IMR-90 (cell line): ENCODE measurements around the gene OR52E6. TPM values are rescaled to one million over a fixed set of nuclear protein-coding genes. Genes with fewer than 3 reads are reported as not detected.

ENCODE experiments used
- ATAC-seq: fragments of 200-7000 bp; cut with Tn5 transposase; 2 replicates; pipeline ENCODE4 v1.9.1; 2020; ENCODE audit warnings: low read depth, mild to moderate bottlenecking, moderate library complexity
- BruUV-seq: library from RNA; stranded (reverse); fragments of 400-500 nt; replicated peaks from 2 replicates; lab custom pipeline; 2021; lab: Mats Ljungman, UMichigan
- CTCF ChIA-PET: fragments of 300-600 bp; formaldehyde crosslinking; extraction: SDS; loops from one replicate; lab custom pipeline; 2021; ENCODE audit warnings: antibody characterized with exemption; lab: Yijun Ruan, JAX
- POLR2A ChIA-PET: fragments of 300-600 bp; sonication (Branson Sonifier 250); formaldehyde crosslinking; loops from one replicate; lab custom pipeline; 2022; ENCODE audit warnings: antibody characterized with exemption; ENCODE audit not compliant: unreplicated experiment; lab: Charles Lee
- DNase-seq: peaks from one replicate; pipeline ENCODE4 v3.0.0; 2013
- H2AFZ ChIP-seq: replicated peaks from 2 replicates; pipeline ENCODE3; 2013; ENCODE audit warnings: low read length, mild to moderate bottlenecking; ENCODE audit not compliant: poor library complexity
- H2AK5ac ChIP-seq: 2 replicates; pipeline ENCODE4 v1.6.1; 2013; ENCODE audit warnings: low read depth, low read length, inconsistent platforms
- H2AK9ac ChIP-seq: replicated peaks from 2 replicates; pipeline ENCODE3; 2013; ENCODE audit warnings: mild to moderate bottlenecking, low read depth, low read length, moderate library complexity; ENCODE audit not compliant: poor library complexity
- H2BK120ac ChIP-seq: 2 replicates; pipeline ENCODE4 v1.6.1; 2013; ENCODE audit warnings: low read depth, low read length, inconsistent platforms
- H2BK15ac ChIP-seq: 3 replicates; pipeline ENCODE4 v1.6.1; 2013; ENCODE audit warnings: low read depth, low read length, inconsistent platforms
- H2BK20ac ChIP-seq: 2 replicates; pipeline ENCODE4 v1.6.1; 2013; ENCODE audit warnings: low read depth, mild to moderate bottlenecking, inconsistent platforms, low read length, moderate library complexity
- H2BK5ac ChIP-seq: 2 replicates; pipeline ENCODE4 v1.6.1; 2013; ENCODE audit warnings: mild to moderate bottlenecking, low read depth, low read length, inconsistent platforms; ENCODE audit not compliant: poor library complexity, severe bottlenecking
- H3K14ac ChIP-seq: replicated peaks from 2 replicates; pipeline ENCODE4 v1.6.1; 2013; ENCODE audit warnings: low read depth, low read length, inconsistent platforms
- H3K18ac ChIP-seq: 2 replicates; pipeline ENCODE4 v1.6.1; 2013; ENCODE audit warnings: low read depth, low read length, control low read depth
- H3K23ac ChIP-seq: 2 replicates; pipeline ENCODE4 v1.6.1; 2013; ENCODE audit warnings: low read depth, low read length, inconsistent platforms
- H3K27ac ChIP-seq: 2 replicates; pipeline ENCODE4 v1.5.1; 2013; ENCODE audit warnings: mild to moderate bottlenecking, control low read depth, low read length; ENCODE audit not compliant: insufficient read depth
- H3K27me3 ChIP-seq: 2 replicates; pipeline ENCODE4 v1.6.1; 2013; ENCODE audit warnings: low read length; ENCODE audit not compliant: control insufficient read depth, insufficient read depth
- H3K36me3 ChIP-seq: 2 replicates; pipeline ENCODE4 v1.6.1; 2013; ENCODE audit warnings: low read length, mixed read lengths; ENCODE audit not compliant: control insufficient read depth, insufficient read depth
- H3K4ac ChIP-seq: 2 replicates; pipeline ENCODE4 v1.6.1; 2013; ENCODE audit warnings: low read depth, low read length, inconsistent platforms
- H3K4me1 ChIP-seq: 2 replicates; pipeline ENCODE4 v1.6.1; 2013; ENCODE audit warnings: low read length, mixed read lengths; ENCODE audit not compliant: control insufficient read depth, insufficient read depth
- H3K4me2 ChIP-seq: 2 replicates; pipeline ENCODE4 v1.6.1; 2013; ENCODE audit warnings: low read depth, mild to moderate bottlenecking, control low read depth, low read length, moderate library complexity
- H3K4me3 ChIP-seq: 2 replicates; pipeline ENCODE4 v1.5.1; 2013; ENCODE audit warnings: low read depth, mild to moderate bottlenecking, control low read depth, low read length, moderate library complexity; ENCODE audit not compliant: insufficient read depth
- H3K56ac ChIP-seq: 2 replicates; pipeline ENCODE4 v1.6.1; 2013; ENCODE audit warnings: low read length, inconsistent platforms; ENCODE audit not compliant: insufficient read depth; ENCODE audit errors: extremely low read depth
- H3K79me1 ChIP-seq, 2 experiments: 2 replicates each; pipeline ENCODE4 v1.6.1; 2013; ENCODE audit warnings: low read length in 2 of 2, inconsistent platforms in 1 of 2, low read depth in 1 of 2
- H3K9ac ChIP-seq: 2 replicates; pipeline ENCODE4 v1.6.1; 2013; ENCODE audit warnings: low read depth, low read length, control low read depth
- H3K9me1 ChIP-seq: 2 replicates; pipeline ENCODE4 v1.6.1; 2013; ENCODE audit warnings: low read length, inconsistent platforms; ENCODE audit not compliant: insufficient read depth
- H3K9me3 ChIP-seq: 2 replicates; pipeline ENCODE4 v1.6.1; 2013; ENCODE audit warnings: low read length; ENCODE audit not compliant: control insufficient read depth, insufficient read depth
- H4K20me1 ChIP-seq: 2 replicates; pipeline ENCODE4 v1.6.1; 2013; ENCODE audit warnings: low read length, inconsistent platforms; ENCODE audit not compliant: insufficient read depth
- H4K5ac ChIP-seq: 2 replicates; pipeline ENCODE4 v1.6.1; 2013; ENCODE audit warnings: mild to moderate bottlenecking, low read depth, low read length, control low read depth
- H4K8ac ChIP-seq, 2 experiments: 2 replicates each; pipeline ENCODE4 v1.6.1; 2013; ENCODE audit warnings: low read depth in 2 of 2, low read length in 2 of 2, control low read depth in 1 of 2, inconsistent platforms in 1 of 2
- H4K91ac ChIP-seq: 2 replicates; pipeline ENCODE4 v1.6.1; 2013; ENCODE audit warnings: low read depth, low read length, inconsistent platforms; ENCODE audit not compliant: insufficient read depth
- CEBPB ChIP-seq: IDR thresholded peaks from 2 replicates; pipeline ENCODE4 v1.6.1; 2012; ENCODE audit warnings: low read depth, low read length, improper control_type of control experiment
- CHD1 ChIP-seq: IDR thresholded peaks from 2 replicates; pipeline ENCODE4 v1.6.1; 2012; ENCODE audit warnings: low read depth, low read length, improper control_type of control experiment
- MAFK ChIP-seq: IDR thresholded peaks from 2 replicates; pipeline ENCODE4 v1.6.1; 2012; ENCODE audit warnings: low read depth, low read length, improper control_type of control experiment
- MXI1 ChIP-seq: IDR thresholded peaks from 2 replicates; pipeline ENCODE4 v1.6.1; 2012; ENCODE audit warnings: low read depth, mild to moderate bottlenecking, low read length, moderate library complexity, borderline replicate concordance
- NFE2L2 ChIP-seq: fragments of 150-350 bp; IDR thresholded peaks from 2 replicates; pipeline ENCODE4 v1.6.1; 2016; ENCODE audit warnings: low read depth, mild to moderate bottlenecking, low read length
- POLR2A ChIP-seq: IDR thresholded peaks from 2 replicates; pipeline ENCODE4 v1.6.1; 2012; ENCODE audit warnings: mild to moderate bottlenecking, low read depth, low read length
- RAD21 ChIP-seq: IDR thresholded peaks from 2 replicates; pipeline ENCODE4 v1.6.1; 2012; ENCODE audit warnings: low read length, improper control_type of control experiment
- RCOR1 ChIP-seq: IDR thresholded peaks from 2 replicates; pipeline ENCODE4 v1.6.1; 2012; ENCODE audit warnings: mild to moderate bottlenecking, low read length, improper control_type of control experiment; ENCODE audit not compliant: insufficient replicate concordance
- RFX5 ChIP-seq: IDR thresholded peaks from 2 replicates; pipeline ENCODE4 v1.8.0; 2012; ENCODE audit warnings: low read depth, mild to moderate bottlenecking, low read length, moderate library complexity
- SMC3 ChIP-seq: fragments of 150-350 bp; IDR thresholded peaks from 2 replicates; pipeline ENCODE4 v1.6.1; 2016; ENCODE audit warnings: low read depth, mild to moderate bottlenecking, antibody characterized with exemption, low read length, moderate library complexity
- WGBS, 2 experiments: methylation state at CpG; one replicate each; pipeline versions ENCODE4 v1.1.5 to v1.1.7; 2013; ENCODE audit warnings: missing lambda C conversion rate in 2 of 2; ENCODE audit not compliant: insufficient read length in 1 of 2; ENCODE audit errors: extremely low coverage in 2 of 2; 5-methylcytosine and 5-hydroxymethylcytosine counted together
- dilution Hi-C: fragments of 300-500 bp; cut with HindIII; formaldehyde crosslinking; loops from one replicate; pipeline ENCODE4 v1.14.3; 2018; ENCODE audit warnings: low sequenced_read_pairs; ENCODE audit not compliant: unreplicated experiment
- in situ Hi-C: fragments of 300-500 bp; cut with MboI; formaldehyde crosslinking; loops from 3 replicates; pipeline ENCODE4 v1.14.3; 2019; ENCODE audit warnings: low sequenced_read_pairs, inconsistent platforms, mixed read lengths
- intact Hi-C: fragments of 100-400 bp; cut with micrococcal nuclease; formaldehyde crosslinking; loops from 2 replicates; pipeline ENCODE4 v1.10.0; 2022
- polyA plus RNA-seq, 3 experiments: library from polyadenylated mRNA; depleted of rRNA; stranded (reverse); fragments of >200 nt; gene quantifications; 2 replicates each; pipeline ENCODE4 v1.2.3, GENCODE V29; 2012; ENCODE audit warnings: low replicate concordance in 1 of 3
- total RNA-seq: library from RNA; depleted of rRNA; stranded (reverse); fragments of >200 nt; gene quantifications from 2 replicates; pipeline ENCODE4 v1.2.3, GENCODE V29; 2012
- TF ChIP-seq, protein P1 (sequence below): fragments of 150-350 bp; IDR thresholded peaks from 2 replicates; pipeline ENCODE4 v1.6.1; 2017; ENCODE audit warnings: mild to moderate bottlenecking, antibody characterized with exemption, low read length, low read depth
- TF ChIP-seq, protein P2 (sequence below): fragments of 150-350 bp; IDR thresholded peaks from 2 replicates; pipeline ENCODE4 v1.6.1; 2016; ENCODE audit warnings: low read depth, mild to moderate bottlenecking, low read length, moderate library complexity, borderline replicate concordance
- TF ChIP-seq, protein P3 (sequence below): conservative IDR thresholded peaks from 2 replicates; pipeline ENCODE4 v1.5.1; 2012; ENCODE audit warnings: mild to moderate bottlenecking, low read depth, low read length, improper control_type of control experiment

Gene OR52E6
- total and polyA plus RNA-seq, 2 of the 4 experiments (the other 2 are of a cell fraction): not detected

DNA sequence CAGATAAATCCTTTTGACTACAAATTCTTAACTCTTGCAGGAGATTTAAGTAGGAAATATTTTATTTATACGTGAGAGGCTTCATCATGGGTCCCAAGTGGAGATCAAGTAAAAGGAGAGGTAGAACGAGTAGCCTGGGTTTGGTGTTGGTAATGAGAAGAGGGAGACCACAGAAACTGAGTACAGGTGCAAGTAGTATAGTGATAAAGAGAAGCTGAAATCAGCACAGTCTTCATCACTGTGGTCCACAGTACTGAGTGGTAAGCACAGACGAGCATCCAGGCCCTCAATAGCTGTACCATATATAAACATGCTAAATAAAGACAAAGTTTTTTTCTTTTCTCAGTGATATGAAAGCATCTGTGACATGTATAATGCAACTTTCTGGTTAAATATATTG, 45.5 kb upstream of the OR52E6 start:
- Histone ChIP-seq H3K4me2 (no peak overlapping the region), H3K4ac (no peak overlapping the region), H3K9me1 (no peaks in the 10 kb centered on the region), H2BK120ac (no peak overlapping the region), H2AK5ac (no peak overlapping the region), H4K91ac (no peak overlapping the region), H2BK15ac (no peak overlapping the region), H3K4me3 (no peak overlapping the region), H3K23ac (no peak overlapping the region), H3K56ac (no peak overlapping the region), H2AFZ (no peak overlapping the region), H3K27ac (no peak overlapping the region), H3K36me3 (no peaks in the 10 kb centered on the region), H3K79me1 (no peaks in the 10 kb centered on the region), H4K5ac (no peak overlapping the region), H3K27me3 (no peaks in the 10 kb centered on the region), H4K20me1 (no peaks in the 10 kb centered on the region), H3K18ac (no peak overlapping the region), H3K14ac (no peak overlapping the region), H3K9me3 (no peaks in the 10 kb centered on the region), H2BK5ac (no peak overlapping the region), H3K4me1 (no peaks in the 10 kb centered on the region), H3K9ac (no peak overlapping the region), H4K8ac (no peak overlapping the region), H2BK20ac (no peak overlapping the region), H2AK9ac (no peak overlapping the region)
- no peak for TF ChIP-seq MAFK
- TF ChIP-seq RCOR1: no peak
- no peak for TF ChIP-seq CHD1
- TF ChIP-seq RFX5: no peak
- TF ChIP-seq RAD21: no peak
- TF ChIP-seq, protein P1, sequence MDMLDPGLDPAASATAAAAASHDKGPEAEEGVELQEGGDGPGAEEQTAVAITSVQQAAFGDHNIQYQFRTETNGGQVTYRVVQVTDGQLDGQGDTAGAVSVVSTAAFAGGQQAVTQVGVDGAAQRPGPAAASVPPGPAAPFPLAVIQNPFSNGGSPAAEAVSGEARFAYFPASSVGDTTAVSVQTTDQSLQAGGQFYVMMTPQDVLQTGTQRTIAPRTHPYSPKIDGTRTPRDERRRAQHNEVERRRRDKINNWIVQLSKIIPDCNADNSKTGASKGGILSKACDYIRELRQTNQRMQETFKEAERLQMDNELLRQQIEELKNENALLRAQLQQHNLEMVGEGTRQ: no peak
- TF ChIP-seq MXI1: no peak
- TF ChIP-seq SMC3: no peak
- TF ChIP-seq POLR2A: no peak
- TF ChIP-seq CEBPB: no peak
- TF ChIP-seq, protein P2, sequence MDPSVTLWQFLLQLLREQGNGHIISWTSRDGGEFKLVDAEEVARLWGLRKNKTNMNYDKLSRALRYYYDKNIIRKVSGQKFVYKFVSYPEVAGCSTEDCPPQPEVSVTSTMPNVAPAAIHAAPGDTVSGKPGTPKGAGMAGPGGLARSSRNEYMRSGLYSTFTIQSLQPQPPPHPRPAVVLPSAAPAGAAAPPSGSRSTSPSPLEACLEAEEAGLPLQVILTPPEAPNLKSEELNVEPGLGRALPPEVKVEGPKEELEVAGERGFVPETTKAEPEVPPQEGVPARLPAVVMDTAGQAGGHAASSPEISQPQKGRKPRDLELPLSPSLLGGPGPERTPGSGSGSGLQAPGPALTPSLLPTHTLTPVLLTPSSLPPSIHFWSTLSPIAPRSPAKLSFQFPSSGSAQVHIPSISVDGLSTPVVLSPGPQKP: no peak
- no peak for TF ChIP-seq NFE2L2
- TF ChIP-seq, protein P3, sequence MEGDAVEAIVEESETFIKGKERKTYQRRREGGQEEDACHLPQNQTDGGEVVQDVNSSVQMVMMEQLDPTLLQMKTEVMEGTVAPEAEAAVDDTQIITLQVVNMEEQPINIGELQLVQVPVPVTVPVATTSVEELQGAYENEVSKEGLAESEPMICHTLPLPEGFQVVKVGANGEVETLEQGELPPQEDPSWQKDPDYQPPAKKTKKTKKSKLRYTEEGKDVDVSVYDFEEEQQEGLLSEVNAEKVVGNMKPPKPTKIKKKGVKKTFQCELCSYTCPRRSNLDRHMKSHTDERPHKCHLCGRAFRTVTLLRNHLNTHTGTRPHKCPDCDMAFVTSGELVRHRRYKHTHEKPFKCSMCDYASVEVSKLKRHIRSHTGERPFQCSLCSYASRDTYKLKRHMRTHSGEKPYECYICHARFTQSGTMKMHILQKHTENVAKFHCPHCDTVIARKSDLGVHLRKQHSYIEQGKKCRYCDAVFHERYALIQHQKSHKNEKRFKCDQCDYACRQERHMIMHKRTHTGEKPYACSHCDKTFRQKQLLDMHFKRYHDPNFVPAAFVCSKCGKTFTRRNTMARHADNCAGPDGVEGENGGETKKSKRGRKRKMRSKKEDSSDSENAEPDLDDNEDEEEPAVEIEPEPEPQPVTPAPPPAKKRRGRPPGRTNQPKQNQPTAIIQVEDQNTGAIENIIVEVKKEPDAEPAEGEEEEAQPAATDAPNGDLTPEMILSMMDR: no peak
- POLR2A ChIA-PET: no interaction called here
- intact Hi-C loops (no loop called here), dilution Hi-C loops (no loop called here), in situ Hi-C loops (no loop called here)
- DNase-seq (no peak), ATAC-seq (no peak)
- 14% methylated on average over 1 of the region's 3 CpGs; no CpG with 5 or more reads in 1 of the 2 experiments for WGBS, 2 experiments
- no TSS peak for BruUV-seq
- CTCF ChIA-PET: no interaction called here
